GM15510 (cell line): Measurements from ENCODE around the gene MME.

Experiments used
- POLR2A ChIP-seq: IDR thresholded peaks from 3 replicates; pipeline ENCODE4 v1.6.1; 2011; ENCODE audit warnings: borderline replicate concordance; ENCODE audit not compliant: insufficient read length; ENCODE audit errors: extremely low read depth

MME gene

DNA sequence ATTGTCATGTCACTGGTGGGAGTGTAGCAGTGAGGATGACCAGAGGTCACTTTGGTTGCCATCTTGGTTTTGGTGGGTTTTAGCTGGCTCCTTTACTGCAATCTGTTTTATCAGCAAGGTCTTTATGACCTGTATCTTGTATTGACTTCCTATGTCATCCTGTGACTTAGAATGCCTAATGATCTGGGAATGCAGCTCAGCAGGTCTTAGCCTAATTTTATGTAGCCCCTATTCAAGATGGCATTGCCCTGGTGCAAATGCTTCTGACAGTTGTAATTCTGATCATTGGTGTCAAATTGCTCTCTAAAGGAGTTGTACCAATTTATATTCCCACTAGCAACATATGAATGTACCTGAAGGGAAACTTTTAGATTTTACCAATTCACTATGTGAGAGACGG lies 139.0 kb downstream of the MME start:
- no peak for TF ChIP-seq POLR2A

DNA sequence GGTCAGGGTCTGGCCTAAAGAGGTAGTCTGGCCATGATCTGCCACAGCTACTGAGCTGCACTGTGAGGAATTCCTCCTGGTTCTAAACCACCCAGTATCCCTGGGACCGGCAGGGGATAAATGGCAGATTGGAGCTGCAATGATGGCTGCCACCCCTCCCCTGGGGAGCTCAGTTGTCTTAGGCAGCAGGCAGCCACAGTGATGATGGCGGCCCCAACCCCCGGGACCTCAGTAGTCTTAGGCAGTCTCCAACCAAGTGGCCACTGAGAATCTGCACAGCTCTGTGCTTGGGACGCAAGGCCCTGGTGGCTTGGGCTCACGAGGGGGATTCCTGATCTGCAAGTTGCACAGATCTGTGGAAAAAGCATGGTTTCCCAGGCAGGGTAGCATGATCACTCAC lies 145.3 kb downstream of the MME start:
- TF ChIP-seq POLR2A, result no peak

DNA sequence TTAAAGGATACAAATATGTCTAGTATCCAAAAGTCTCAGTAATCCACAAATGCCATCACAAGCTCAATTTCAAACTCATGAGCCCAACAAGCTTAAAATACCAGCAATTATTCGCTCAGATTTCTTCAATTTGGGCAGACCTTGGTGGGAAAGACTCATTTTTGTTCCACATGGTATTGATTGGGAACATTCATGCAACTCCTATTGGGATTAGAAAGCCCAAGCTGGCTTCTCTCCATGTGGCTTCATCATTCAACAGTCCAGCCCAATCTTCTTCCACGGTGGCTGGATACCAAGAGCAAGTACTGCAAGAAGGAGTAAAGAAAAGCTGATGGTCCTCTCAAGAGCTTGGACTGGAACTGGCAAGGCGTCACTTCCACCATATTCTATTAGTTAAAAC lies 147.0 kb downstream of the MME start:
- no peak for TF ChIP-seq POLR2A

DNA sequence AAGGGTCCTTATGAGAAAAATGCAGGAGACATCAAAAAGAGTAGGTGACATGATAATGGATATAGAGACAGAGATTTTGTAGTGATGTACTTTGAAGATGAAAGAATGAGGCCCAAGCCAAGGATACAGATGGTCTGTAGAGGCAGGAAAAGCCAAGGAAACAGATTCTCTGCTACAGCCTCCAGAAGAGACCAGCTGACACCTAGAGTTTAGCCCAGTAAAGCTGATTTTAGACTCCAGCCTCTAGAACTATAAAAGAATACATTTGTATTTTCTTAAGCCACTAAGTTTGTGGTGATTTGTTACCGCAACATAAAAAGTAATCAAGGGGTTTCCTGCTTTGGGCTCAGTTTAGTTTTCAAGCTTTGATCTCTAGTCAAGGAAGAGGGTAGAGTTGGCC lies 148.6 kb downstream of the MME start:
- TF ChIP-seq POLR2A, result no peak

DNA sequence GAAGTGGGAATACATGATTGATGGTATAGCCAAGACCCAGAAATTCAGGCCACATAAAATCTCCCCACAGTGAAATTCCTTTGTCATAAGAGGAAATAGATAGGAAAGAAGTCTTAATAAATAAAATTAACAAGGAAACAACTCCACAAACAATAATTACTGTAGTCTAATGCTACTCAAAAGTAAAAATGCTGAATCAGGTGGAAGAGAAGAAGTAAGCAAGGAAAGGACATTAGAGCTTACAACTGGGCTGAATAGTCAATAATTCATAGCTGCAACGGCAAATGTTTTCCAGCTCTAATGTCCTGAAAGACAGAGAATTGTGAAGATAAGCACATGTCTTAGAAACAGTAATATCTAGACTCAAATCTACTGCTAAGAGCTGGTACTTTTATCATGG lies 149.0 kb downstream of the MME start:
- TF ChIP-seq POLR2A, result no peak

DNA sequence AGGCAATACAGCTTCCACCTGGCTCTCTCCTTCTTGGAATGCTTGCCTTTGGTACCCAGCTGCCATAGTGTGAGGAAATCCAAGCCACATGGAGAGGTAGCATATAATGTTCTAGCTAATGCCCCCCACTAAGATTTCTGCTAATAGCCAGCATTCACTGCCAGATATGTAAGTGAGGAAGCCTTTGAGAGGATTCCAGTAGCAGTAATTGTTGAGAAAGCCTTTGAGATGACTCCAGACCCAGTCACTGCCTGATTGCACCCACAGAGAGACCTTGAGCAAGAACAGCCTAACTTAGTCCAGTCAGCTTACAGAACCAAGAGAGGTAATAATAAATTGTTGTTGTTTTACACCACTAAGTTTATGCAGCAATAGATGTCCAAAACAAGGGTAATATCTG lies 150.3 kb downstream of the MME start:
- TF ChIP-seq POLR2A, result no peak

DNA sequence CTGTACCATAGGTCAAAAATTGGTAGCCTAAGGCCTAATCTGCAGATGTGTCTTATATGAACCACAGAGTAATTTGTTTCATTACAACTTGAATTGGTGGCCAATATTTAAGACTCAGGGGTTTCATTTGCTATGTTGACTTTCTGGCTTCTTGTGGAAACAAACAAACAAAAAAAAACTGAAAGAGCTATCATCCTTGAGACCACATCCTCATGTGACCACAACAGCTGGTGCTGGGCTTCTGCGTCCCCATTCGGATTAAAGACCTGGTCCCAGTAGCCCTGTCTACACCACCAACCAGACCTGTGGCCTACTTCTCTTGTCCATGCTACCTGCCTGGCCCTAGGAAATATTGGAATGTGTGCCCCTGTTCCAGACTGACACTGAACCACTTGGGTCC lies 151.7 kb downstream of the MME start:
- no peak for TF ChIP-seq POLR2A

DNA sequence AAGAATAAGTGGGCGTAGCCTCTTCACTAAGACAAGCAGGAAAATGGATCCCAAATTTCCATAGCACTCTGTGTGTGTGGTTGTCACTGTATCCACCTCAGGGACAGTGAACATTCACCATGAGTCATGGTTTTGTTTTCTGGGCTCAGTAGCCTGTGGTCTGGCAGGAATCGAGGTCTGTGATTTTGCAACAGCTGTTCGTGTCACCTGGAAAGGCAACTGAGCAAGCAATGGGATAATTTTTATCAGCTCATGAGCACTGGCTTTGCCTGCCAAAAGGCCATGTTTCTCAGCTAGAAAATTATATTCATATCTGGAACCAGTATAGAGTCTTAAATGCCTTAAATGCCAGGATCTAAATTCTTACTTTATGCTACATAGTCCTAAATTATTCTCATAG lies 152.5 kb downstream of the MME start:
- no peak for TF ChIP-seq POLR2A

DNA sequence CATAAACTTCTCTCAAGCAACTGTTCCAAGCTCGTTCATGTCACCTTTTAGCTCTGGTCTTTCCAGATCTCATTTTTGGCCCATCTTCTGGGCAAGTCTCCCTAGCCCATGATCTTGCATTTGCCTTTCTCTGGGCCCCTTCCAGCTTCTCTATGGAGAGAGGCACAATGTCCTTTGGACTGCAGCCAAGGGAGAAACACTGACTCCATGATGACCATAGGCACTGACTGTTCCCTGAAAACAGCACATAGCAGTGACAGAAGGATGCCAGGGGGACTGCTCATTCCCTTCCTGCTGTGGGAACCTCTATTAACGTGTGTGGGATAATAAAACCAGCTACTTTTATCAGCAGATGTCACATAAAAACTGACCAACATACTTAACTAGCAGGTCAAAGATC lies 153.1 kb downstream of the MME start:
- no peak for TF ChIP-seq POLR2A
